Left lung (tissue), 10 donors: ENCODE data around the gene CHRDL1. TPM values are rescaled to one million over a fixed set of nuclear protein-coding genes. Genes with fewer than 3 reads are reported as not detected.

ENCODE experiments used
- ATAC-seq: fragments of 200-7000 bp; cut with Tn5 transposase; one replicate; pipeline ENCODE4 v1.9.1; 2020; ENCODE audit warnings: moderate library complexity
- DNase-seq, 4 donors: peaks; one replicate each; pipeline ENCODE4 v3.0.0-alpha.2; 2013 to 2020
- H3K27ac ChIP-seq, 2 donors: fragments of 200-600 bp; sonication (generic) in 1 of 2; one replicate each; pipeline versions ENCODE4 v1.5.0 to v1.8.0; 2020 to 2021
- H3K27me3 ChIP-seq, 2 donors: fragments of 200-600 bp; sonication (generic) in 1 of 2; one replicate each; pipeline versions ENCODE4 v1.5.0 to v1.8.0; 2020 to 2021
- H3K36me3 ChIP-seq, 2 donors: fragments of 200-600 bp; sonication (generic) in 1 of 2; one replicate each; pipeline versions ENCODE4 v1.5.0 to v1.8.0; 2020 to 2021
- H3K4me1 ChIP-seq, 2 donors: fragments of 200-600 bp; one replicate each; pipeline ENCODE4 v1.8.0; 2021
- H3K4me3 ChIP-seq, 2 donors: fragments of 200-600 bp; sonication (generic) in 1 of 2; one replicate each; pipeline versions ENCODE4 v1.5.0 to v1.8.0; 2020 to 2021; ENCODE audit warnings: mild to moderate bottlenecking in 1 of 2
- H3K9me3 ChIP-seq, 2 donors: fragments of 200-600 bp; sonication (generic) in 1 of 2; one replicate each; pipeline versions ENCODE4 v1.5.0 to v1.8.0; 2020 to 2021
- CTCF ChIP-seq, 2 donors: fragments of 200-600 bp; sonication (generic) in 1 of 2; IDR thresholded peaks; one replicate each; pipeline versions ENCODE4 v1.5.0 to v1.8.0; 2021; ENCODE audit warnings: antibody characterized with exemption in 2 of 2
- intact Hi-C, 2 donors: fragments of 100-400 bp; cut with DNase I; formaldehyde crosslinking; loops; one replicate each; pipeline versions ENCODE4 v1.11.2 to v1.14.2; 2022
- polyA plus RNA-seq, 6 donors: library from polyadenylated mRNA; unstranded; fragments of 120-200 nt; gene quantifications; one replicate each; pipeline ENCODE4 v1.2.1, GENCODE V29; 2013; ENCODE audit not compliant: insufficient read length in 6 of 6
- total RNA-seq, 2 donors: library from RNA; stranded (reverse); fragmentation: NEBNext Ultra II Directional; extraction: Animal tissue kit (Norgen Biotek cat#: 25700); gene quantifications; one replicate each; pipeline ENCODE4 v1.2.1, GENCODE V29; 2021
- donor health status: DM: no; HTN: yes; CAD: no.
- donor health status: DM: no; HTN: no; CAD: no.

Gene CHRDL1
- total and polyA plus RNA-seq, 8 donors = 7.9 to 58.5 (median 10.5) TPM

GRCh38 chrX:110755611-110756010 is 40.0 kb downstream of the CHRDL1 start:
- no peak for TF ChIP-seq CTCF (IDR thresholded peaks at IDR 0.05)
- no peaks in the 10 kb centered on the region for H3K27me3 ChIP-seq
- no peak for DNase-seq
- intact Hi-C loops = no loop called here
- H3K27ac ChIP-seq = no peak overlapping the region
- no peaks in the 10 kb centered on the region for H3K4me1 ChIP-seq
- no peak for ATAC-seq
- no peaks in the 10 kb centered on the region for H3K36me3 ChIP-seq
- H3K4me3 ChIP-seq = no peak overlapping the region
- peaks cover 0 to 4% of the 10 kb centered on the region in 2 donors for H3K9me3 ChIP-seq

GRCh38 chrX:110755061-110755460 is 40.6 kb downstream of the CHRDL1 start:
- intact Hi-C loops = no loop called here
- no peaks in the 10 kb centered on the region for H3K36me3 ChIP-seq
- no peaks in the 10 kb centered on the region for H3K27me3 ChIP-seq
- H3K27ac ChIP-seq = no peak overlapping the region
- H3K4me3 ChIP-seq = no peak overlapping the region
- DNase-seq = no peak
- no peaks in the 10 kb centered on the region for H3K4me1 ChIP-seq
- peaks cover 0 to 4% of the 10 kb centered on the region in 2 donors for H3K9me3 ChIP-seq
- no peak for TF ChIP-seq CTCF (IDR thresholded peaks at IDR 0.05)
- no peak for ATAC-seq

GRCh38 chrX:110750526-110751189 is 45.0 kb downstream of the CHRDL1 start:
- H3K4me1 ChIP-seq = no peaks in the 10 kb centered on the region
- intact Hi-C loops = no loop called here
- TF ChIP-seq CTCF (IDR thresholded peaks at IDR 0.05) = no peak

GRCh38 chrX:110748256-110748806 is 47.3 kb downstream of the CHRDL1 start:
- intact Hi-C loops = no loop called here
- Histone ChIP-seq H3K9me3 (no peaks in the 10 kb centered on the region), H3K36me3 (no peaks in the 10 kb centered on the region), H3K4me3 (no peak overlapping the region), H3K27ac (no peak overlapping the region), H3K27me3 (no peaks in the 10 kb centered on the region), H3K4me1 (no peaks in the 10 kb centered on the region)
- ATAC-seq (no peak), DNase-seq (no peak)
- no peak for TF ChIP-seq CTCF (IDR thresholded peaks at IDR 0.05)

More at GRCh38 chrX:110750526-110751189, 45.0 kb downstream of the CHRDL1 start:
- ATAC-seq (no peak), DNase-seq (peak in 1 of 4 donors; percentile 12)
- Histone ChIP-seq H3K27ac (no peak overlapping the region), H3K36me3 (no peaks in the 10 kb centered on the region), H3K27me3 (no peaks in the 10 kb centered on the region), H3K4me3 (no peak overlapping the region), H3K9me3 (no peaks in the 10 kb centered on the region)

- intact Hi-C loops = no loop called here
- no peak for DNase-seq
- Histone ChIP-seq H3K4me1 (no peaks in the 10 kb centered on the region), H3K4me3 (no peak overlapping the region), H3K27ac (no peak overlapping the region), H3K36me3 (no peaks in the 10 kb centered on the region), H3K9me3 (no peaks in the 10 kb centered on the region), H3K27me3 (no peaks in the 10 kb centered on the region)
- no peak for TF ChIP-seq CTCF (IDR thresholded peaks at IDR 0.05)
- ATAC-seq = no peak
These were observed 49.6 kb downstream of the CHRDL1 start for GRCh38 chrX:110746014-110746413.
